ENCODE results near the gene KCTD19.

Gene KCTD19

DNA sequence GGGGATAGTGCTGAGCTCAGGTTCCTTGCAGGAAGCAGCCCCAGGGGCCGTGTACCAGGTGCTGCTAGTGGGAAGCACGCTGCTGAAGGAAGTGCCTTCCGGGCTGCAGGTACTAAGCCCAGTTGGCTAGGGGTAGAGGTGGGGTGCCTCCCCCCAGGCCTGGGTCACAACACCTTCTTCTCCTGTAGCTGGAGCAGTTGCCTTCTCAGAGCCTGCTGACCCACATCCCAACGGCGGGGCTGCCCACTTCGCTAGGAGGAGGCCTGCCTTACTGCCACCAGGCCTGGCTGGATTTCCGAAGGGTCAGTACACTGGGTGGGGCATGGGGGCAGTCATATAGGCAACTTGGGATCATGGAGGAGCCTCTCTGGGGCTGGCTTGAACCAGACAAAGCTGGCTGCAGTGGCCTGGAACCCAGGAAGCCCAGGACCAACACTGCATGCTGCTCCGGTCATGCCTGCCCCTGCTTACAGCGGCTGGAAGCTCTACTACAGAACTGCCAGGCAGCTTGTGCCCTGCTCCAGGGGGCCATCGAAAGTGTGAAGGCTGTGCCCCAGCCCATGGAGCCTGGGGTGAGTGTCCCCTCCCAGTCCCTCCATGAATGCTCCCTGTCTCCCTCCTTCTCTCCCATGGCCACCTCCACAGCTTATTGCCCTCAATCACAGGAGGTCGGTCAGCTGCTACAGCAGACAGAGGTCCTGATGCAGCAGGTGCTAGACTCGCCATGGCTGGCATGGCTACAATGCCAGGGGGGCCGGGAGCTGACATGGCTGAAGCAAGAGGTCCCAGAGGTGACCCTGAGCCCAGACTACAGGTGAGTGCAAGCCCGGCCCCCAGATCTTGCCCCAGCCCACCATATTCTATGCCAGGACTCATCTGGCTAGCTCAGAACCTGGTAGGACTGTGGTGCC is 44.8 kb downstream of the KCTD19 start:
- no peak for DNase-seq

DNA sequence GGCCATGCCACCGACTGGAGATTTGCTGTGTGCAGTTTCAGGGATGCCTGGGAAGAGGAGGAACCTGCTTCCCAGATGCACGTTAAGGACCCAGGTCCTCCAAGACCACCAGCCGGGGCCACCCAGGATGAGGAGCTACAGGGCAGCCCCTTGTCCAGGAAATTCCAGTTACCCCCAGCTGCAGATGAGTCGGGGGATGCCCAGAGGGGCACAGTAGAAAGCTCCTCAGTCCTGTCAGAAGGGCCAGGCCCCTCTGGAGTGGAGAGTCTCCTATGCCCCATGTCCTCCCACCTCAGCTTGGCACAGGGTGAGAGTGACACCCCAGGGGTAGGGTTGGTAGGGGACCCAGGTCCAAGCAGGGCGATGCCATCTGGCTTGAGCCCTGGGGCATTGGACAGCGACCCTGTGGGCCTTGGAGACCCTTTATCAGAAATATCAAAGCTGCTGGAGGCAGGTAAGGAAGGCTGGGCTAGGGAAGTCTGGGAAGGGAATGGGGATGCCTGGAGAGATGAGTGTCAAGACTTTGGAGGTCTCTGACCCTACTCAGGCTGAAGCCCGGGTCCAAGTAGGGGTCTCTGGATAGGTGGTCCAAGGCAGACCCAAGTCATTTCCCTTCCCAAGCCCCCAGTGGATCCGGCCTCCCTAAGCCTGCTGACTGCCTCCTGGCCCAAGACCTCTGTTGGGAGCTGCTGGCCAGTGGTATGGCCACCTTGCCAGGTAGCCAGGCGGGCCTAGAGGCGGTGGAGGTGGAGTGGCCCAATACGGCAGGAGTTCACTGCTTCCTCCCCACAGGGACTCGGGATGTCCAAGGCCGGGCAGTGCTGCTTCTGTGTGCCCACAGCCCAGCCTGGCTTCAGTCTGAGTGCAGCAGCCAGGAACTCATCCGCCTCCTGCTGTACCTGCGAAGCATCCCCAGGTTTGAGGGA is 46.2 kb downstream of the KCTD19 start:
- no peak for DNase-seq

DNA sequence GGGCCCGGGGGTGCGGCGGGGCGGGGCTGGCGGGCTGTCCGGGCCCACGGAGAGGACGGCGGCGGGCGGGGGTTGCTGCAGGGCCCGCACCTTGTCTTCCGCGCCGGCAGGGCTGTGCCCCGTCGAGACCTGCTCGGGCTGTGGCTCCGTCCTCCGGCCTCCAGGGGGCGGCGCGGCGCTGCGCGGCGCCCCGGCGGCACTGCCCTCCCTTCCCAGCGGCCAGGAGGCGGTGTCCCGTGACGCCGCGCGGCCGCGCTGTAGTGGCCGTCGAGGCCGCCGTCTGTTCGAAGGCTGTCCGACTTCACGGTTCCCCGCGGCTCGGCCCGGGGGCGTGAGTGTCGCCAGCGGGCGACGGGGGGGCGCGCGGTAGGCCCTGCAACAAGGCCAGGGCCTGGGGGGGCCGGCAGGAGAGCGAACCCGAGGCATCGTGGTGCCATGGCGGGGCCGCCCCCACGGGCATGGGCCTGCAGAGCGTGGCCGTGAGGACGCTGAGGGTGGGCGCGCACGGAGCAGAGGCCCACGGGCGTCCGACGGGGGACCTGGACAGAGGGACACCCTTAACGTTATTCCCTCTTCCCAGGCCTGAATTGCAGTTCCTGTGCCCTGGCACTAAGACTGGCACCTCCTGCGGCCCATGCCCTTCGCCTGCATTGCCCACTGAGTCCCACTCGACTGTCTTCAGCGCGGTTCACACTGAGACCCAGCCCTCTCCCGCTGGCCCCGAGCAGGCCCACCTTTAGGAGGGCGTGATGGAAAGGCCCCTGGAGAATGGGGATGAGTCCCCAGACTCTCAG is 47.0 kb downstream of the KCTD19 start, which contains the start of gene PLEKHG4:
Gene PLEKHG4 (plus strand): TSS at position 237 of the 794 bp plus-strand sequence. CDS start 513 bp downstream, at position 750.
- peak; percentile 36 for DNase-seq

DNA sequence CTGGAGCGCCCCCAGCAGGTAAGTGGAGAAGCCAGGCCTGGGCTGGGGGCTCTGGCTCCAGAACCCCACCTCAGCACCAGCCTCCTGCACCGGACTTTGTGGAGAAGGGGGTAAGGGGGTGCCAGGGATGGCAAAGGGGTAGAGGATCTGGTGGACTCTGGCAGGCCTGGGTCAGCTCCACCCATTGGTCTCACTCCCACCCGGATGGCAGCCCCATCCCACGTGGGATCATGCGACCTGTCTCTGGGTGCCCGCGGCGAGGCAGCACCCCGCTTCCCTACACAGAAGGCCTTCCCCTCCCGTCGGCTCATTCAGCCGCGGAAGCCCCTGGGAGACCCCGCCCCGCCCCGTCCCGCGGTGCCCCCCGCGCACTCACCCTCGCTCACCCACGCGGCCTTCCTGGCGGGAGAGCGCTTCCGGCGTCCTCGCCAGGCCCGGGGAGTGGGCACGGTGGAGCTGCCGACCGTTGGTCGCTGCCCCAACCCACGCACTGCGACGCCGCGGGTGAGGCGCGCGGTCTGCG is 47.7 kb downstream of the KCTD19 start:
- DNase-seq, result no peak

- no peak for DNase-seq
Observed at GRCh38 chr16:67277999-67278772, 48.4 kb downstream of the KCTD19 start.

DNA sequence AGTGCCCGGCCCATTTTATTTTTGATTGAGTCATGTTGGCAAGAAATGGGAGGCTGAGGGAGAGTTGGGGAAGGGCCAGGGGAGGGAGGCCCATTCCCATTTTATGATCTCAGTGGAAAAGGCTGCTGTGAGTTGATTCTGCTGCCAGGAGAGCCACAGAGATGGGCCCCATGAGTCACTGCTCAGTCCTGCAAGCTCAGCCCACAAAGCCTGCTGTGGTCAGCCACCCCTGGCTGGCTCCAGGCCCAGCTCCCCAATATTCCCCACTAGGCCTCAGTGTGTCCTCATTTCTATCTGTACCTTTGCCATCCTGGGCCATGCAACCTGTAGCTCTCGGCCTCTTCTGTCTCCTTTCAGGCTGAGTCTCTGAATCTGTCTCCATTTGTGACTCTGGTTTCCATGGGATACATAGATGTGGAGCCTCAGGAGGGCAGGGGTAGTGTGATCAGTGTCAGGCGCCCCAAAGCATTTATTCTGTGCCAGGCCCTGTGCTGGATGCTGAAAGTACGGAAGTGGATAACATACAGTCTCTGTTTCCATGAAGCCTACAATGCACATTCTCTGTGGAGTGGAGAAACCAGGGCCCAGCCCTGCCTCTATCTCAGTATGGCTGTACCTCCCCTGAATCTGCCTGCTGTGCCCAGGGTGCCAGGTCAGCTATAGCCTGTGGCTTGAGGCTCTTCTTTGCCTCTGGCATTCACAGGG is 49.1 kb downstream of the KCTD19 start:
- DNase-seq, result no peak

GRCh38 chr16:67275321-67275720 is 51.2 kb downstream of the KCTD19 start:
- DNase-seq, result no peak

GRCh38 chr16:67271446-67271845 is 55.1 kb downstream of the KCTD19 start:
- no peak for DNase-seq

- no peak for DNase-seq
Observed at GRCh38 chr16:67270931-67271338, 55.6 kb downstream of the KCTD19 start.

- no peak for DNase-seq
Observed at GRCh38 chr16:67269766-67270165, 56.8 kb downstream of the KCTD19 start.

DNA sequence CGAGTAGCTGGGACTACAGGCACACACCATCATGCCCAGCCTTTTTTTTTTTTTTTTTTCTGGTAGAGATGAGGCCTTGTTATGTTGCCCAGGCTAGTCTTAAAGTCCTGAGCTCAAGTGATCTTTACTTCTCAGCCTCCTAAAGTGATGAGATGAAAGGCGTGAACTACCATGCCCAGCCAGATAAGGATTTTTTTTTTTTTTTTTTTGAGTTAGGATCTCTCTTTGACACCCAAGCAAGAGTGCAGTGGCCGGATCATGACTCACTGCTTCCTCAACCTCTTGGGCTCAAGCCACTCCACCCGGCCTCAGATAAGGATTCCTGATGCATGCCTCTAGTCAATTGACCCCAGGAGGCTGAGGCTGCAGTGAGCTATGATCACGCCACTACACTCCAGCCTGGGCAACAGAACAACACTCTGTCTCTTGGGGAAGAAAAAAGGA is 58.4 kb downstream of the KCTD19 start:
- DNase-seq, result no peak

GRCh38 chr16:67265834-67266233 is 60.7 kb downstream of the KCTD19 start:
- no peak for DNase-seq

DNA sequence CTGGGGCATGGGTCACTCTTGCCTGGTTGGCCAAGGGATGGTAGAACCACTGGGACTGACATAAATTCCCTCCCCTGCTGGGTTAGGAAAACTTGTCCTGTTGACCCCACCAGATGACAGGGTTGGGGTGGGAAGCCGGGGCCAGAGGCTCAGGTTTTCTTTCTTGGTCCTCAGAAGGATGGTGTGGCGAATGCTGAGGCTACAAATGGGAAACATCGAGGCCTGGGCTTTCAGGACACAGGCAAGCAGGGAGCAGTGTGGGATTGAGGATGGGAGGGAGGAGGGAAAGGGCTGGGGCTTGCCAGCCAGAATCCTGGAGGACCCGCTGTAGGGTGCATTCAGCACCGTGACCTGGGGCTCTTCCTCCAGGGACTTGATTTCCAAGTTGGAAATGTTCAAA is 61.7 kb downstream of the KCTD19 start:
- DNase-seq, result no peak

DNA sequence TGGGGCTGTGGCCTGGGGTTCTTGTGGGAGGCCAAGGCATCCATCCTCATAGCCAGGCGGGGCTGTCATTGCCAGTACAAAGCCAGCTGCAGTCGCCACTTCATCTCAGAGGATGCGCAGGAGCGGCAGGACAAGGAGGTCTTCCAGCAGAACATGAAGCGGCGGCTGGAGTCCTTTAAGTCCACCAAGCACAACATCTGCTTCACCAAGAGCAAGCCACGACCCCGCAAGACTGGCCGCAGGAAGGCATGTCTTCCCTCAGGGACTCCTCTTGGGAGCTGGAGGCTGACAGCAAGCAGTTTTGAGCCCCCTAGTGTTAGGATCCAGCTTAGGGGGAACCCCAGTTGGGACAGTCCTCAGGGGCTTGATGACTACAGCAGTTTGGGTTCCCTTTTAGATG is 62.3 kb downstream of the KCTD19 start:
- DNase-seq, result no peak

- DNase-seq, result no peak
Observed at GRCh38 chr16:67263201-67263600, 63.3 kb downstream of the KCTD19 start.

GRCh38 chr16:67260426-67261063 is 66.0 kb downstream of the KCTD19 start:
- DNase-seq, result no peak

GRCh38 chr16:67259705-67260104 is 66.8 kb downstream of the KCTD19 start:
- DNase-seq, result no peak

GRCh38 chr16:67258161-67258835 is 68.2 kb downstream of the KCTD19 start:
- no peak for DNase-seq

DNA sequence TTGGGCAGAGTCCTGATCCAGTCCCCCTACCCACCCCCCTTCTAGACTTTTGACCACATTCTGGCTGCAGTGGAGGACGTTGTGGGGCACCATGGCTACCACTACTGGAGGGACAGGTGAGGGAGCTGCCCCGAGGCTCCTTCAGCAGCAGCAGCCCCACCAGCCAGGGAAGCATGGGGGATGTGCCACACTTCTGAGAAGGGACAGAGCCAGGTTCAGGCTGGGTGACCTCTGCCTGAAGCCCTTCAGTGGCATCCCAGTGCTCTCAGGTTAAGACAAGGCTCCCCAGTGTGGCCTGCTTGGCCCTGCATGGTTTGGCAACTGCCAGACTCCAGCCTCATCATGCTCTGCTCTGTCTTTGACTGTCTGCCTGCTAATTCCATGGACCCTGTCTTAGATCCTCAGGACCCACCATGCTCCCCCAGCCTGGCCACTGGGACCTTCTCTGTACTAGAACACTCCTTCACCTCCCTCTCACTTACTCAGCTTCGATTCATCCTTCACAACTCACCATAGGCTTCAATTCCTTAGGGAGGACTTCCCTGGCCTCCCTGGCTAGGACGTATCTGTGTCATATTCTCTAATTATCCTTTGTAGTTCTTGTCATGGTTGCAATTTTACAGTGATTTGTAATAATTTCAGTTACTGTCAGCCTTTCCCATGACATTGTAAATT is 68.9 kb downstream of the KCTD19 start:
- DNase-seq, result no peak

All from NCI-H510A (cell line).